ENCODE measurements around the gene DNPEP.
"Not testable (repeated sequence)": the region's sequence is repeated elsewhere in the genome, so short reads cannot be mapped to it uniquely, and the experiment has no call there.

DNPEP gene

DNA sequence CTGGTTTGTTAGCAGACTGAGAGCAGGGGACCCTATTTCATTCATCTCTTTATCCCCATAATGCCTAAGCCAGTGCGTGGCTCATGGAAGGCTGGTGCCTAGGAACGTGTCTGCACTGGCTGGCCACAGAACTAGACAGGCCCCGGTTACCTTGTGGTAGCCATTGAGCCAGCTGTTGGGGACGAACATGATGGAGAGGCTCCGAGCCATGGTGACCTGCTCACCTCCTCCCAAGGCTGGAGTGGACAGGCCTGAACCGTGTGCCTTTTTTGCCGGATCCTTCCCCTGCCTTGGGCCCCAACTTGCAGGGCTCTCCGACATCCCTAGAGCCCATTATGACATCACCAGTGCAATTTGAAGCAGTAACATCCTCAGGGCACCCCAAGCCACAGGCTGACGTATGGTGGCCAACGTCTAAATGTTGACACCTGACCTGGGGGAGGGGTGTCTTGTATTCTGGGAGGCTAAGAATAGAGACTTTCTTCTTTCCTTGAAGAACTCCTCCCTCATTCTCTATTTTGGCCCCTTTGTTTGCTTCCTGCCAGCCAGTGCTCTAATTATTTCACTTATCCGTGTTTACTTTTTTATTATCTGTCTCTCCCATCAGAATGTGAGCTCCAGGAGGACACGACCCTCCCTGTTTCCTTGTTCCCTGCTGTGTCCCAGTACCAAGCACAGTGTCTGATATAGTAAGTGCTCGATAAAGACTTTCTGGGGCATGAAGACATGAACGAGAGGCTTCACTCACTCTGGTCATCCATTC, 12.2 kb upstream of the DNPEP start:
- peak; percentile 93 for DNase-seq

GRCh38 chr2:219398721-219399363, 11.1 kb upstream of the DNPEP start:
- peak; percentile 94 for DNase-seq

DNA sequence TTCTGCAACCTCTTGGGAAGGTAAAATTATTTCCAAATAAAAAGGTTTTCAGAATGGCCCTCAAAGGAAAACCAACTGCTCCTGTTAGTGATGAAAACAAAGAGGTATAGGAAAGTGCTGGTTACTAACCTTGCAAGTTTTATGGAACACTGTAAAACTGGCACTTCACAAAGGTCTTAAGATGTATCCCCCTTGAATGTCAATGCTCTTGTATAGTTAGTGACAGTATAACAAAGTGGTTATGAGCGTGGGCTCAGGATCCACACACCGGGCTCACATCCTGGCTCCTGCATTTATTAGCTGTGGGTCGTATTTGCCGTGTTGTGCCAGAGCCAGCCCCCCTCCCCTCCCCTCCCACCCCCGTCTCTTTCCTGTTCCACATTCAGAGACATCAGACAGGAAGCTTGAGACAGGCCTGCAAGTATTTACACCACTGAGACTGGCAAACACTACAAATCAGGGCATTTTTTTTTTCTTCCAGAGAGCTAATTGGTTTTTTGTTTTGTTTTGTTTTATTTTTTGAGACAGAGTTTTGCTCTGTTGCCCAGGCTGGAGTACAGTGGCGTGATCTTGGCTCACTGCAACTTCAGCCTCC, 9.2 kb upstream of the DNPEP start:
- peak; percentile 21 for DNase-seq

- DNase-seq, result no peak
Measured at GRCh38 chr2:219395609-219396008, 7.9 kb upstream of the DNPEP start.

DNA sequence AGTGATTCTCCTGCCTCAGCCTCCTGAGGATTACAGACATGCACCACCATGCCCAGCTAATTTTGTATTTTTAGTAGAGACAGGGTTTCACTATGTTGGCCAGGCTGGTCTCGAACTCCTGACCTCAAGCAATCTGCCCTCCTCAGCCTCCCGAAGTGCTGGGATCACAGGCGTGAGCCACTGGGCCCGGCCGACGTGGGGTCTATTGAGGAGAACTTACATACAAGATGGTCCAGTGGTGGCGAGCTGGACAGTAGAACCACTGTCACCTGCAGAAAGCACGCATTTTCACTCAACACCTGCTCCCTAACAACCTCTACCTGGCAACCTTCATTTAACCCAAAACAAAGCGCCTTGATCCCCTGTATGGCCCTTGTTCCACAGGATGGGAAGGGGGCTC, 7.3 kb upstream of the DNPEP start:
- not testable (repeated sequence) for DNase-seq

DNA sequence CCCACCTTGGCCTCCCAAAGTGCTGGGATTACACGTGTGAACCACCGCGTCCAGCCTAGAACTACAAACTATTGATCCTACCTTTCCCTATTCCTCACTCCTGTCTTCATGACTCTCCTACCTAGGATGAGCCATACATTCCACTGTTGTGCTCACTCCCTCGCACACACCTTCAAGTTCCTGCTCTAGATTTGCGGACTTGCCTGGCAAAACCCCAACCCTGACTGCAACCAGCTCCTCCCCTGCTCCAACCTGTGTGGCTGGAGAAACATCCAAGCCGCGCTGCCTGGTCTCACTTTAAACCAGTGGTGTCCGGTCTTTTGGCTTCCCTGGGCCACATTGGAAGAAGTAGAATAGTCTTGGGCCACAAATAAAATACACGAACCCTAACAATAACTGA, 5.0 kb upstream of the DNPEP start:
- DNase-seq, result no peak

GRCh38 chr2:219388907-219389156, 1.1 kb upstream of the DNPEP start:
- DNase-seq, result no peak

GRCh38 chr2:219388121-219388906, 602 bp upstream of the DNPEP start:
- DNase-seq, result peak; percentile 96

DNA sequence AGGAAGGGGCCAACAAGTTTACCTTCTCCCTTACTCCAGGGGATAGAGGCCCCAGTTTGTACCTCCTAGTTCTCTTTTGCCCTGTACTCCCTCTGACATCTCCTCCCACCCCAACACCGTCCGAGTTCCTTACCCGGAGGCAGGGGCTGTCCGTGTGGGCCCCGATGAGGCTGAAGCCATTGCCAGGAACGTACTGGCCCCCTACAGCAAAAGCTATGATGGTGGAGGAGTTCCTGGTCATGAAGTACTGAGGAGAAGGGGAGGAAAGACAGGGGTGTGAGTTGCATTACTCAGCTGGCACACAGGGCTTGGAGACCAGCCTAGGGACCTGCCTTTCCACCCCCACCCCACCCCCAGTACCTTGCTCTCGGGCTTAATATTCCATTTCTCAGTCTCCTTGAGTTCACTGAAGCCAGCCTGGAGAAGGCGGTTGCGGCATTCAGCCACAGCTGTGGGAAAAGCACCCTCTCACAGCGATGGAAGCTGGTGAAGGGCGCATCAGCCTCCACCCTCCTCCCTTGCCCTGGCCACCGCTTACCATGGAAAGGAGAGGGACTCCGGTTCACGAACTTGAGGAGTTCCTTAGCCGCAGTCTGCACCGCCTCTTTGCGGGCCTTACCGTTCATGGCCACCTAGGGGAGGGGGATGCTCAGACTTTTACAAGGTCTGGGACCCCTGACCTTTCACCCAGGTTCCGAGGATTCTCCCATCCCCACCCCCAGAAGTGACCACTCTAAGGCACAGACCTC, 1.0 kb downstream of the DNPEP start:
- no peak for DNase-seq

GRCh38 chr2:219385958-219386520, 1.7 kb downstream of the DNPEP start:
- DNase-seq, result no peak

GRCh38 chr2:219384859-219385258, 2.9 kb downstream of the DNPEP start:
- DNase-seq, result no peak

- DNase-seq, result no peak
Measured at GRCh38 chr2:219384083-219384713, 3.5 kb downstream of the DNPEP start.

GRCh38 chr2:219381448-219381847, 6.3 kb downstream of the DNPEP start:
- DNase-seq, result no peak

DNA sequence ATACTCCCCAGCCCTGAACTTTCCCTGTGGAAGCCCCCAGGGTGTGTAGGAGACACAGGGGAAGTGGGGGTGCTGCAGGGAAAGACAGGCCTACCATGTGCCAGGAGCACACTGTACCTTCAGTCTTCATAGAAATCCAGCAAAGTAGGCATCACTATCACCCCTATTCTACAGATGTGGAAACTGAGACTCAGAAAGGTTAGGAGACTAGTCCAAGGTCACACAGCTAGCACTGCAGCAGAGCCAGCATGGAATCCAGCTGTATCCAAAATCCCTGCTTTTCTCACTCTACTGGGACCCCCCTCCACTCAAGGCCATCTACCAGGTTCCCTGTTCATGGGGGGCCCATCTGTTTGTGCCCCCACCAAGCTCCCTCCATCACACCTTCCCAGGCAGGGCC, 6.8 kb downstream of the DNPEP start:
- DNase-seq, result no peak

DNA sequence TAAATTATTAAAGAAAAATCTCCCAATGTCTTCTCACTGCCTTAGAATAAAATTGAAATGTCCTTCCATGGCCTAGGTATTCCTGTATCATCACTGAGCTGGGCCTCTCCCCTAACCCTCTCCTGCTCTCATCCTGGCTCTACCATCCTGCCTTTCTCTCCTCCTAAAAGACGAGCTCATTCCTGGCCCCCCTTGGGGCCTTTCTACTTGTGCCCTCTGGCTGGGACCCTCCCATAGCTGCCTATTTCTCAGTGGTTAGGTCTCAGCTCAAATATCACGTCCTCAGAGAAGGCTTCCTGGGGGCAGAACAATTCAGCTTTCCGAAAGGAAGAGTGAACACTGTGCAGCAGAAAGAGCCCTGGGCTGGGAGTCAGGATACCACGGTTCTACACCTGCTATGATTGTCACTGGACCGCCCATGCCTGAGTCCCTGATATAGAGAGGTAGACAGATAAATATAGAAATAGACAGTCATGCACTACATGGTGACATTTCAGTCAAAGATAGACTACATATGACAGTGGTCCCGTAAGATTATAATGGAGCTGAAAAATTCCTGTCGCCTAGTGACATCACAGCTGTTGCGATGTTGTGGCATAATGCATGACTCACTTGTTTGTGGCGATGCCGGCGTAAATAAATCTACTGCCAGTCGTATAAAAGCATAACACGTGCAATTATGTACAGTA, 9.4 kb downstream of the DNPEP start:
- DNase-seq, result no peak

DNA sequence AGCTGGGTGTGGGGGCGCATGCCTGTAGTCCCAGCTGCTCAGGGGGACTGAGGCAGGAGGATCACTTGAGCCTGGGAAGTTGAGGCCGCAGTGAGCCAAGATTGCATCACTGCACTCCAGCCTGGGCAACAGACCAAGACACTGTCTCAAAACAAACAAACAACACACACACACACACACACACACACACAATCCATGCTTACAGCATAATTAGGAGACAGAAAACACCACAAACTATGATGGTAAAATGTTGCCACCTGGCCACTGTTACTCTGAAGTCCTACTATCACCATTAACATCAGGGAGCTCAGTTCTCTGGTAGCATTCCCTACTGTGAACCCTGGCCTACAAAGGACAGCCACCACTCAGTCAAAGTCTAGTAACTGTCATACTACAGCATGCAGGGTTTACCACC, 18.3 kb downstream of the DNPEP start:
- DNase-seq, result peak; percentile 37

DNA sequence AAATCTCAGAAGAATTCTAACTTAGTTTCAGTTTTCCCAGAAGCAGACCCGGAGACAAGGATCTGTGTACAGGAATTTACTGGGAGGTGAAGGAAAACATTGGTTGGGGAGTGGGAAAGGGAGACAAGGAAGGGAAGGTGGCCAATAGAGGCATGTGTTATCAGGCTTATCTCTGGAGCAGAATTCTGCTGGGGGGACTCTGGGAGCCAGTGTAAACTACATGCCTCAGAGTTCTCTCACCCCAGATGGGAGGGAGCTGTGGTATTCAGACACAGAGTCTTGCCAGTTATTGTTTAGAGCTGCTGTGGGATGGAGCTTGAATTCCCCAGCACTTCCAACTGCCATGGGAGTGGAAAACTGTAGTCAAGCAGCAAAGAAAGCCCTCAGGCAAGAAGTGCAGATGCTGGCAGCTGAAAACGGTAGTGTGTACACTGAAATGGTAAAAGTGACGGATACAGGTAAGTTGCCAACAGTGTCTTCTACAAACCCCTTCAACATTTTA, 19.0 kb downstream of the DNPEP start:
- DNase-seq, result peak; percentile 60

DNA sequence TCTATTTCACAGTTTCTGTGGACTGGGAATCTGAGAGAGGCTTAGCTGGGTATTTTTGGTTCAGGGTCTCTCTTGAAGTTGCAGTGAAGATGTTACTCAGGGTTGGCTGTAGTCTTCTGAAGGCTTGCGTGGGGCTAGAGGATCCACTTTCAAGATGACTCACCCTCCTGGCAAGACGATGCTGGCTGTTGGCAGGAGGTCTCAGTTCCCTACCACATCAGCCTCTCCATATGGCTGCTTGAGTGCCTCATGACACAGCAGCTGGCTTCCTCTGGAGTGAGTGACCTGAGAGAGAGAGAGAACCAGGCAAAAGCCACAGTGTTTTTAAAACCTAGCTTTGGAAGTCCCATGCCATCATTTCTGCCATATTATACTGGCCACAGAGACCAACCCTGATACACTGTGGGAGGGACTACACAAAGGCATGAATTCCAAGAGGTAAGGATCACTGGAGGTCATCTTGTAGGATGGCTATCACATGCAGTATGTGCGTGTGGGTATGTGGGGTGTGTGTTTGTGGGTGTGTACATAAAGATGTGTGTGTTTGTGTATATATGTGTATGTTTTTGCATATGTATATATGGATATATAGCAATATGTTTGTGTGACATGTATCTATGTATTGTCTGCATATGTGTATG, 25.1 kb downstream of the DNPEP start:
- DNase-seq, result peak; percentile 69

DNA sequence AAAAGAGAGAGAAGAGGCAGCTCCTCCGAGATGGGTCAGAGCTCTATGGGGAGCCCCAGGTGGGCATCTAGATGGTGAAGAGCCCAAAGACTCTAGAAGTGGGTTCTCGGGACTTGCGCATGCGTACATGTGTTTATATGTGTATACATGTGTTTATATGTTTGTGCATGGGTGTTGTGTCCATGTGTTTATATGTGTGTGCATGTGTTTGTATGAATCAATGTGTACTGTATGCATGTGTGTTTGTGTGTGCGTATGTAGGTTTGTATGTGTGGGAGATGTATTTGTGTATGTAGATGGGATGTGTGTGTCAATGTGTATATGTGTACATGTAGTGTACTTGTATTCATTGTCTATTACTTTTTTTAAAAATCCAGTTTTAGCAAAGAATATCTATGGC, 25.6 kb downstream of the DNPEP start:
- no peak for DNase-seq

DNA sequence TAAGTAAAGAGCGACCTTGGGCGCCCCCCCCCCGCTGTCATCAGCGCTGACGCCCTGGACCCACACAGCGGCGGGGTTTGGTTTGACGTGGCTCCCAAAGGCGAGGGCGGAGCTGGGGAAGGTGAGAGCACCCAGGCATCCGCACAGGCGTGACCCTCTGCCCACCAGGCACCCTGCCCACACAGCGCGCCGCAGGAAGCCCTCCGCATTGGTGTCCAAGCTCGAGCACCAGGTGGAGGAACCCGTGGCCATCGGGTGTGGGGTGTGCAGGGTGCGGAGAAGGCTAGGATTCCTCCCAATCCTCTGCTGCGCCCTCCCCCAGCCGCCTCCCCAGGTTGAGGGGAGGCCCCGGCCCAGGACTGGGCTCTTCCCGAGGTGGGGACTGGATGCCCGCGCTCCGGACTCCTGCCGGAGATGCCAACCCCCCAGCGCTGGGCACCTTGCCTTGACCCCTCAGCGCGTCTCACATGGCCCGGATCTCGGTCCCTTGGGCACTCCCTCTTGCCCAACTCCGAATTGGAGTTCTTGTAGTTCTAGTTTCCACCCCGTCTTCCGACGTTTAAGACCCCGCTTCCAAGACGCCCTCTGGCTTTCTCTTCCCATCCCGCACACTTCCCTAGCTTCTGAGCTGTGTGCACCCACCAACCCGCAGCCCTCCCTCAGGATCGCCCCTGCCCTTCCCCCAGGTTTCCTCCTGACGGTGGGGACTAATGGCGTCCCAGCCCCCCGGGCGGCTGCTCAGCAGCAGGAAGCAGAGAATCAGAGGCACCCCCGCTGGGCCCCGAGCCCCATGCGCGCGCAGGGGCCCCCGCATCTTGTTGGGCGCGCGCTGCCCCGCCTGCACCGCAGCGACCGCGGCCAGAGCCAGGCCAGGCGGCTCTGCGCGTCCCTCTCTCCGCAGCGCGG, 29.3 kb downstream of the DNPEP start:
- peak; percentile 37 for DNase-seq

All from NCI-H69 (cell line).